Upper lobe of right lung (tissue), 1 donor: ENCODE results near the gene CTBP2. TPM values are rescaled to one million over a fixed set of nuclear protein-coding genes. Genes with fewer than 3 reads are reported as not detected.

Experiments used
- ATAC-seq: fragments of 200-7000 bp; cut with Tn5 transposase; one replicate; pipeline ENCODE4 v1.9.1; 2020; ENCODE audit warnings: mild to moderate bottlenecking, moderate library complexity
- DNase-seq: peaks from one replicate; pipeline ENCODE4 v3.0.0-alpha.2; 2020
- H3K27ac ChIP-seq: fragments of 200-600 bp; one replicate; pipeline ENCODE4 v1.8.0; 2022
- H3K27me3 ChIP-seq: fragments of 200-600 bp; one replicate; pipeline ENCODE4 v1.8.0; 2022; ENCODE audit warnings: mild to moderate bottlenecking
- H3K36me3 ChIP-seq: fragments of 200-600 bp; one replicate; pipeline ENCODE4 v1.8.0; 2022
- H3K4me1 ChIP-seq: fragments of 200-600 bp; one replicate; pipeline ENCODE4 v1.8.0; 2022
- H3K4me3 ChIP-seq: fragments of 200-600 bp; one replicate; pipeline ENCODE4 v1.8.0; 2022; ENCODE audit warnings: mild to moderate bottlenecking
- H3K9me3 ChIP-seq: fragments of 200-600 bp; one replicate; pipeline ENCODE4 v1.8.0; 2022
- intact Hi-C: fragments of 100-400 bp; cut with DNase I; formaldehyde crosslinking; loops from one replicate; pipeline ENCODE4 v1.11.0; 2022
- total RNA-seq: library from RNA; stranded (reverse); fragmentation: NEBNext Ultra II Directional; extraction: Animal tissue kit (Norgen Biotek cat#: 25700); gene quantifications from one replicate; pipeline ENCODE4 v1.2.1, GENCODE V29; 2021
- TF ChIP-seq, protein P1 (sequence below): fragments of 200-600 bp; IDR thresholded peaks from one replicate; pipeline ENCODE4 v1.8.0; 2022; ENCODE audit warnings: antibody characterized with exemption
- donor health status: DM: no; HTN: yes; CAD: no; lungs with severe emphysema.

The CTBP2 gene
- total RNA-seq, 1 donor from 2014 or later: 66.7 TPM

DNA sequence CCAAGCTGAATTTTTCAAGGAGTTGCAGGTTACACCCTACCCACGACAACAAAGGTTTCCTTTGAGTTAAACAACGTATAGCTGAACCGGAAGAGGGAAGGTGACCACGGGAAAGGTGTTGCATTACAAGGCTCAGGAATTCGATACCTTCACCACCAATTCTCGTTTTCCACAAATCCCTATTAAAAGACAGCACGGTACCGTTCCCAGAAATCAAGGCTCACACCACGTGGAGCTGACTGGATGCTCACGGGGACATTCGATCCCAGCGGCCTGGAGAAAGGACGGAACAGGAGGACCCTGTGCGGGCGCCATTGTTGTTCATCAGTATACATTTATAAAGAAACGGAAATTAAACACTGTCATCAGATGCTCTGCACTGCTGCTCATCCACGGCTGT is 56.4 kb downstream of the CTBP2 start:
- ATAC-seq (no peak), DNase-seq (peak; percentile 9)
- TF ChIP-seq, protein P1, sequence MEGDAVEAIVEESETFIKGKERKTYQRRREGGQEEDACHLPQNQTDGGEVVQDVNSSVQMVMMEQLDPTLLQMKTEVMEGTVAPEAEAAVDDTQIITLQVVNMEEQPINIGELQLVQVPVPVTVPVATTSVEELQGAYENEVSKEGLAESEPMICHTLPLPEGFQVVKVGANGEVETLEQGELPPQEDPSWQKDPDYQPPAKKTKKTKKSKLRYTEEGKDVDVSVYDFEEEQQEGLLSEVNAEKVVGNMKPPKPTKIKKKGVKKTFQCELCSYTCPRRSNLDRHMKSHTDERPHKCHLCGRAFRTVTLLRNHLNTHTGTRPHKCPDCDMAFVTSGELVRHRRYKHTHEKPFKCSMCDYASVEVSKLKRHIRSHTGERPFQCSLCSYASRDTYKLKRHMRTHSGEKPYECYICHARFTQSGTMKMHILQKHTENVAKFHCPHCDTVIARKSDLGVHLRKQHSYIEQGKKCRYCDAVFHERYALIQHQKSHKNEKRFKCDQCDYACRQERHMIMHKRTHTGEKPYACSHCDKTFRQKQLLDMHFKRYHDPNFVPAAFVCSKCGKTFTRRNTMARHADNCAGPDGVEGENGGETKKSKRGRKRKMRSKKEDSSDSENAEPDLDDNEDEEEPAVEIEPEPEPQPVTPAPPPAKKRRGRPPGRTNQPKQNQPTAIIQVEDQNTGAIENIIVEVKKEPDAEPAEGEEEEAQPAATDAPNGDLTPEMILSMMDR: no peak
- intact Hi-C loops: no loop called here
- no peaks in the 10 kb centered on the region for H3K9me3 ChIP-seq
- no peak overlapping the region for H3K4me3 ChIP-seq
- H3K27me3 ChIP-seq: no peaks in the 10 kb centered on the region
- H3K36me3 ChIP-seq: peaks cover 17% of the 10 kb centered on the region
- no peak overlapping the region for H3K27ac ChIP-seq
- H3K4me1 ChIP-seq: peaks cover 17% of the 10 kb centered on the region

DNA sequence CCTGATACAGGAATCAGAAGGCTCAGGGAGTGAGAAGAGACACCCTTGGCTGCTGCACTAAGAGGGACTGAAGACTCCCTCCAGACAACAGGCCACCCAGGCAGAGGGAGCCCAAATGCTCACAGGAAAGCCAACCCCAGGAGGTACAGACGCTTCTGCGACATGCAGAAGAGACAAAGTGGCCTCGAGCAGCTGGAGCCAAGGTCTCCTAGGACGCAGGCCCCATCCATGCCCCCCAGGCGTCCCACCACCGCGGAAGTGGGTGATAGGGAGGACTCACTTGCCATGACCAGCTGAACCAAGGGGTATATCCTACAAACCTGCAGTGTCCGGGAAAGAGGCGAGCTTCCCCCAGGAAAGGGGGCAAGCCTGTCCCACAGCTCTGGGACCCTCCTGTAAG is 56.9 kb downstream of the CTBP2 start:
- H3K36me3 ChIP-seq: peaks cover 12% of the 10 kb centered on the region
- no peak for ATAC-seq
- TF ChIP-seq, protein P1: no peak
- peak; percentile 41 for DNase-seq
- no peak overlapping the region for H3K4me3 ChIP-seq
- H3K27me3 ChIP-seq: no peaks in the 10 kb centered on the region
- no peaks in the 10 kb centered on the region for H3K9me3 ChIP-seq
- H3K4me1 ChIP-seq: peaks cover 17% of the 10 kb centered on the region
- H3K27ac ChIP-seq: no peak overlapping the region
- intact Hi-C loops: no loop called here

DNA sequence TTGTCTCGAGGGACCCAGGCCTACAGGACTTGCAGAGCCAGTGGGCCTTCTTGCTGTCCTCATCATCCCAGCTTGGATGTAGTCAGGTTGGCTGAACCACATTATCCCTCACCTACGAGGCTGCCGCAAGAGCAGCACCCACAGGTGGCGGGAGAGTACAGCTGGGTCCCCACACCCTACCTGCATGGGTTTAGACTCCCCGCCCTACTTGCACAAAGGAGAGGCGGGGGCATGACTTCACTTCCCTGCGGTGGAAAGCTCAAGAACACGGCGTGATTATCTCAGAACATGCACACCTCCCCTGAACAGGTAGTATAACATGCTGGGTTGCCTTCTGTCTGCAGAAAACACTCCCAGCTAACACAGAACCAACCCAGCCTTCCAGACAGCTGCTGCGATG is 57.5 kb downstream of the CTBP2 start:
- ATAC-seq (no peak), DNase-seq (peak; percentile 43)
- no peak overlapping the region for H3K27ac ChIP-seq
- H3K4me3 ChIP-seq: no peak overlapping the region
- H3K27me3 ChIP-seq: no peaks in the 10 kb centered on the region
- H3K36me3 ChIP-seq: peaks cover 6% of the 10 kb centered on the region
- no peaks in the 10 kb centered on the region for H3K9me3 ChIP-seq
- intact Hi-C loops: no loop called here
- TF ChIP-seq, protein P1: no peak
- peaks cover 17% of the 10 kb centered on the region for H3K4me1 ChIP-seq

DNA sequence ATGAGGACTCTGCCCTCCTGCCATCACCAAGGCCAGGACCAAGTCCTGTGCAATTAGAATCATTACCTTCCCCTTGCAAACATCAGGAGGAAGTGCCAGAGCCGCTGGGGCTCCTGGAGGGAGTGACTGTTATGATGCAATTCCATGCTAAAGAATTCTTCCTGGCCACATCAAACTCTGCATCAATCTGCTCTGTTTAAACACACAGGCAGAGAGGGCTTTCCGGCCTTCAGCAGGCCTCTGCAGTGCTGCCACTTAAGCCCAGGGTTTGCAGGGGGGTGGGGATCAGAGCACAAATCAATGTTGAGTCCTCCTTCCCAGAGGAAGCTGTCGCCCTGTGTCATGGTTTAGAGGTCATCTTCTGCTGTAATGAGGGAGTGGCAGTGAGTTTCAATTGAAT is 58.1 kb downstream of the CTBP2 start:
- Histone ChIP-seq H3K9me3 (no peaks in the 10 kb centered on the region), H3K27ac (no peak overlapping the region), H3K36me3 (no peaks in the 10 kb centered on the region), H3K4me3 (no peak overlapping the region), H3K4me1 (peaks cover 17% of the 10 kb centered on the region), H3K27me3 (no peaks in the 10 kb centered on the region)
- ATAC-seq (peak; percentile 59), DNase-seq (peak; percentile 58)
- TF ChIP-seq, protein P1: no peak
- intact Hi-C loops: no loop called here

DNA sequence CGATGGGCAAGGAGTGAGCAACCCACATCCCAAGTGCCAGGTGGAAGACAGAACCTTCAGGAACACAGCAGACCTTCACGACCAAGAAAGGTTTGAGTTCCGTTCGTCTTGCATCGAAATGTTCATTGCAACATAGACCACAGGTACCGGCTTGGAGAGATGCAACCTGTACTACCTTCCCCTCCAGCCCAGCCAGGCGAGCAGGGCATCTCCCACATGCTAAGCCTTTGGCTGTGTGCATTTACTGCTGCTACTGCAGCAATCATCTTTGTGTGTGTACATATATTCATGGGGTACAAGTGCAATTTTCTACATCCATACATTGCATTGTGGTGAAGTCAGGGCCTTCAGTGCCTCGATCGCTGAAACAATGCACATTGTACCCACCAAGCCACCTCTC is 58.8 kb downstream of the CTBP2 start:
- Histone ChIP-seq H3K27me3 (no peaks in the 10 kb centered on the region), H3K9me3 (no peaks in the 10 kb centered on the region), H3K4me3 (no peak overlapping the region), H3K4me1 (peaks cover 17% of the 10 kb centered on the region), H3K36me3 (no peaks in the 10 kb centered on the region), H3K27ac (no peak overlapping the region)
- ATAC-seq (no peak), DNase-seq (peak; percentile 30)
- intact Hi-C loops: no loop called here
- TF ChIP-seq, protein P1: no peak

DNA sequence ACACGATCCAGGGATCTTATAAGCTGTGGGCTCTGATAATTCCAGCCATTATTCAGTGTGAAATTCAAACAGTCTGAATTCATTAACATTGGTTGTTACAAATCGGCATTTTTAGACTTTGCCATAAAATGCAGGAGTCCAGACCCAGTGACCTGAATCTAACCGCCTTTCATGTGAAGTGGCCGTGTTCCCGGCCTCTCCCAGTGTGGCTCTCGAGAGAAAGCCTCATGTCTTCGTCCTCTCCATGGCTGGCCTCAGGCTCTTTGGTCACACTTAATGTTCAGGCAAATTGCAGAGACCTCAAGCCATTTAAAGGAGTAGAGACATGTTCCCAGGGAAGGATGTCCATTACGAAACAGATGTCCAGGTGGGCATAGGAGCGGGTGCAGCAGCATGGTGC is 59.3 kb downstream of the CTBP2 start:
- DNase-seq (peak; percentile 34), ATAC-seq (no peak)
- no peaks in the 10 kb centered on the region for H3K36me3 ChIP-seq
- no peaks in the 10 kb centered on the region for H3K9me3 ChIP-seq
- TF ChIP-seq, protein P1: no peak
- no peaks in the 10 kb centered on the region for H3K27me3 ChIP-seq
- H3K4me1 ChIP-seq: peaks cover 17% of the 10 kb centered on the region
- intact Hi-C loops: no loop called here
- no peak overlapping the region for H3K27ac ChIP-seq
- H3K4me3 ChIP-seq: no peak overlapping the region
